Thyroid gland (tissue), 4 donors: ENCODE data around the gene CYP4A11. TPM values are rescaled to one million over a fixed set of nuclear protein-coding genes. Genes with fewer than 3 reads are reported as not detected.
"Not testable (repeated sequence)": the region's sequence is repeated elsewhere in the genome, so short reads cannot be mapped to it uniquely, and the experiment has no call there.

Source experiments
- DNase-seq, 2 donors: peaks; one replicate each; pipeline ENCODE4 v3.0.0-alpha.2; 2019
- H3K27ac ChIP-seq, 3 donors: fragments of 200-600 bp; sonication (generic); 1 replicate in 2 of 3; 2 replicates in 1 of 3; pipeline ENCODE4 v1.5.1; 2016 to 2019; ENCODE audit warnings: mild to moderate bottlenecking in 1 of 3, moderate library complexity in 1 of 3
- H3K27me3 ChIP-seq: fragments of 200-600 bp; sonication (generic); one replicate; pipeline ENCODE4 v1.5.1; 2019
- H3K36me3 ChIP-seq, 2 donors: fragments of 200-600 bp; sonication (generic); one replicate each; pipeline ENCODE4 v1.5.1; 2016 to 2019
- H3K4me1 ChIP-seq, 2 donors: fragments of 200-600 bp; sonication (generic); one replicate each; pipeline ENCODE4 v1.5.1; 2017 to 2019
- H3K4me3 ChIP-seq, 3 donors: fragments of 200-600 bp; sonication (generic); replicated peaks in 1 of 3; 1 replicate in 2 of 3; 2 replicates in 1 of 3; pipeline ENCODE4 v1.5.1; 2016; ENCODE audit warnings: mild to moderate bottlenecking in 1 of 3
- H3K9me3 ChIP-seq: fragments of 200-600 bp; sonication (generic); one replicate; pipeline ENCODE4 v1.5.1; 2017
- POLR2A ChIP-seq, 2 donors: fragments of 450-650 bp; IDR thresholded peaks; one replicate each; pipeline ENCODE4 v1.6.1; 2017; ENCODE audit warnings: antibody characterized with exemption in 2 of 2, mild to moderate bottlenecking in 2 of 2, moderate library complexity in 1 of 2
- WGBS, 2 donors: methylation state at CpG; one replicate each; pipeline ENCODE4 v1.1.5; 2017; 5-methylcytosine and 5-hydroxymethylcytosine counted together
- intact Hi-C: fragments of 100-400 bp; cut with DNase I; formaldehyde crosslinking; loops from one replicate; pipeline ENCODE4 v1.15.1; 2023
- total RNA-seq, 4 donors: library from RNA; depleted of rRNA; stranded (reverse); fragments of >200 nt; gene quantifications; one replicate each; pipeline ENCODE4 v1.2.3, GENCODE V29; 2016
- TF ChIP-seq, protein P1 (sequence below), 6 experiments: fragments of 200-600 bp in 3 of 6; fragments of 450-650 bp in 3 of 6; sonication (generic) in 3 of 6; IDR thresholded peaks; one replicate each; pipeline ENCODE4 v1.5.1; 2016 to 2019; ENCODE audit warnings: antibody characterized with exemption in 6 of 6, mild to moderate bottlenecking in 2 of 6, inconsistent platforms in 1 of 6, moderate library complexity in 1 of 6

The CYP4A11 gene
- total RNA-seq = not detected

DNA sequence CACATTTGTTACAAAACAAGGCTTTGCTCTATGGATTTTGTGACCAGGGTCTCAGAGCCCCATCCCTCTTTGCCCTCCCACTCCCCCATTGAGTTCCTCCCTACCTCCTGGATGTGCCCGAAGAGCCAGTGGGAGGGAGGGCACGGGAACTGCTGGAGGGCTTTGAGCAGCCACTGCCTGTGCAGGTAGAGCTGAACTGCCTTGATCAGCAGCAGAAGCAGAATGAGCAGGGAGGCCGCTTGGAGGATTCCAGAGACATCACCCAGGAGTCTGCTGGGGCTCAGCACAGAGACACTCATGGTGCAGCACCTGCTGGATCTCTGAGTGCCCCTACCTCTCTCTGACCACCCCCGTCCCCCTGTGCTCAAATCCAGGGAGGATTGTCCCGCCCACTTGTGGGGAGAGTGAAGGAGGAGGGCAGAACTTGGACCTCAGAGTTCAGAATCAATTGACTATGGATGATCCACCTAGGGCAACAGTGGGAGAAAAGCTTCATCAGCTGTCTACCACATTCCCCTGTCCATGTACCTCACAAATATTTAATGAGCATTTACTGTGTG, at the start of gene CYP4A11:
TSS of gene CYP4A11 (minus strand) at position 342 of the 560 bp plus-strand sequence. CDS start at position 299, 43 bp downstream.
- WGBS, 2 donors = 69 to 73% methylated on average over 3 to 5 of the region's 5 CpGs
- no peak for DNase-seq

GRCh38 chr1:46990541-46990940, 49.3 kb upstream of the CYP4A11 start:
- intact Hi-C loops, H3K9me3 ChIP-seq, H3K4me1 ChIP-seq, H3K36me3 ChIP-seq, H3K27ac ChIP-seq, DNase-seq, H3K4me3 ChIP-seq, H3K27me3 ChIP-seq: not testable (repeated sequence)
- WGBS, 2 donors = 84% methylated on average over 2 of the region's 2 CpGs

More for the DNA sequence above, at the start of gene CYP4A11:
- intact Hi-C loops = no loop called here
- no peaks in the 10 kb centered on the region for H3K9me3 ChIP-seq
- TF ChIP-seq POLR2A (IDR thresholded peaks at IDR 0.05) = no peak
- TF ChIP-seq, protein P1, sequence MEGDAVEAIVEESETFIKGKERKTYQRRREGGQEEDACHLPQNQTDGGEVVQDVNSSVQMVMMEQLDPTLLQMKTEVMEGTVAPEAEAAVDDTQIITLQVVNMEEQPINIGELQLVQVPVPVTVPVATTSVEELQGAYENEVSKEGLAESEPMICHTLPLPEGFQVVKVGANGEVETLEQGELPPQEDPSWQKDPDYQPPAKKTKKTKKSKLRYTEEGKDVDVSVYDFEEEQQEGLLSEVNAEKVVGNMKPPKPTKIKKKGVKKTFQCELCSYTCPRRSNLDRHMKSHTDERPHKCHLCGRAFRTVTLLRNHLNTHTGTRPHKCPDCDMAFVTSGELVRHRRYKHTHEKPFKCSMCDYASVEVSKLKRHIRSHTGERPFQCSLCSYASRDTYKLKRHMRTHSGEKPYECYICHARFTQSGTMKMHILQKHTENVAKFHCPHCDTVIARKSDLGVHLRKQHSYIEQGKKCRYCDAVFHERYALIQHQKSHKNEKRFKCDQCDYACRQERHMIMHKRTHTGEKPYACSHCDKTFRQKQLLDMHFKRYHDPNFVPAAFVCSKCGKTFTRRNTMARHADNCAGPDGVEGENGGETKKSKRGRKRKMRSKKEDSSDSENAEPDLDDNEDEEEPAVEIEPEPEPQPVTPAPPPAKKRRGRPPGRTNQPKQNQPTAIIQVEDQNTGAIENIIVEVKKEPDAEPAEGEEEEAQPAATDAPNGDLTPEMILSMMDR (IDR thresholded peaks at IDR 0.05) = no peak
- H3K27ac ChIP-seq = no peak within 1 kb of the TSS
- no peak within 1 kb of the TSS for H3K4me3 ChIP-seq
- no peaks in the 10 kb centered on the region for H3K4me1 ChIP-seq
- H3K27me3 ChIP-seq = no peaks in the 10 kb centered on the region
- no peaks in the 10 kb centered on the region for H3K36me3 ChIP-seq

DNA sequence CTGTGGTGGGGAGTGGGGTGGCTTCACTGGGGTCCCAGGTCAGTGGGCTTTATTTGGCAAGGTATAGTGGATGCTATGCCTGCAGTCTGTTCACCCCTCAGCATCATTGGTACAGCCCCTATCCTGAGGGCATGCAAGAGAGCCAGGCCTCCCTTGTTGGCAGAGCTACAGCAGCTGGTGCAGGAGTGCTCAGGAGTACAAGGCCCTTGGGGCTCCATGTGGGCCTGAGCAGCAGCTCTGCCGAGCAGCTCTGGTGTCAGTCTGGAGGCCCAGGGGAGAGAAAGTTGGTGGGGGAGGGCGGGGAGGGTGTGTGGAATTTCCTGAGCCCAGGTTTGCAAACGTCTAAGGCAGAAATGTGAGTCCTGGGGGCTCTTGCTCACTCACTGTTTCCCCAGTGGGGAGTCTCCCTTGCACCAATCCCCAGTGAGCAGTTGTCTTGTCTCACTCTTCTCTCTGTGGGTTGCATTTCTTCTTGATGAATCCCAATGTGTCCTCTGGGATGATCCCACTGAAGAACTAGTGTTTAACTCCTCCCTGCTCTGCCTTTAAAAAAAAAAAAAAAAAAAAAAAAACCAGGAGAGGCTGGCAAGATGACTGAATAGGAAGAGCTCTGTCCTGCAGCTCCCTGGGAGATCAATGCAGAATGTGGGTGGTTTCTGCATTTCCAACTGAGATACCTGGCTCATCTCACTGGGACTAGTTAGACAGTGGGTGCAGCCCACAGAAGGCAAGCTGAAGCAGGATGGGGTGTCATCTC, 42.7 kb upstream of the CYP4A11 start:
- Histone ChIP-seq H3K9me3 (no peaks in the 10 kb centered on the region), H3K4me3 (no peak overlapping the region), H3K27me3 (no peaks in the 10 kb centered on the region), H3K27ac (no peak overlapping the region), H3K4me1 (no peaks in the 10 kb centered on the region), H3K36me3 (no peaks in the 10 kb centered on the region)
- intact Hi-C loops = no loop called here
- WGBS, 2 donors = 13 to 53% methylated on average over 1 to 3 of the region's 3 CpGs
- no peak for TF ChIP-seq POLR2A (IDR thresholded peaks at IDR 0.05)
- TF ChIP-seq, protein P1 (IDR thresholded peaks at IDR 0.05) = no peak
- DNase-seq = no peak

- Histone ChIP-seq H3K27me3 (no peaks in the 10 kb centered on the region), H3K4me1 (no peaks in the 10 kb centered on the region), H3K9me3 (no peaks in the 10 kb centered on the region), H3K36me3 (no peaks in the 10 kb centered on the region), H3K27ac (no peak overlapping the region), H3K4me3 (no peak overlapping the region)
- no peak for DNase-seq
- no peak for TF ChIP-seq POLR2A (IDR thresholded peaks at IDR 0.05)
- TF ChIP-seq, protein P1 (IDR thresholded peaks at IDR 0.05) = no peak
- WGBS, 2 donors = 50 to 59% methylated on average over 5 to 7 of the region's 7 CpGs
- intact Hi-C loops = no loop called here
These were observed 42.0 kb upstream of the CYP4A11 start for GRCh38 chr1:46983166-46983829.

DNA sequence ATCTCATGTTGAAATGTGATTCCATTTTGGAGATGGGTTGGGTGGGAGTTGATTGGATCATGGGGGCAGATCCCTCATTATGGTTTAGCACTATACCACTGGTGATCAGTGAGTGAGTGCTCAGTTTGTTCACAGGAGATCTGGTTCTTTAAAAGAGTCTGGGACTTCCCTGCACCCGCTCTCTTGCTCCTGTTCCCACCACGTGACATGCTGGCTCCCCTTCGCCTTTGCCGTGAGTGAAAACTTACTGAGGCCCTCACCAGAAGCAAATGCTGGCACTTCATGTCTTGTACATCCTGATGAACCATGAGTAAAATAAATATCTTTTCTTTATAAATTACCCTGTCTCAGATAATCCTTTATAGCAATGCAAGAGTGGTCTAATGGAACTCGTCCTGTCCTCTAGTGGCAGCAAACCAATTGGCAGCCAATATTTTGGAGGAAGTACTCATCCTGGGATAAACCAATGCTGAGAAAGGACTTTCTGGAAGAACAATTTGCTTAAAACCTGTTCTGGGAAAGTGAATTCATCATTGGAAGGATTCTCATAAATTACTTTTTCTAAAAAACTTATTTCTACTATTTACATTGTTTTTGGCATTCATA, 27.8 kb upstream of the CYP4A11 start:
- DNase-seq = no peak
- Histone ChIP-seq H3K9me3 (no peaks in the 10 kb centered on the region), H3K27me3 (no peaks in the 10 kb centered on the region), H3K4me1 (no peaks in the 10 kb centered on the region), H3K27ac (no peak overlapping the region), H3K36me3 (no peaks in the 10 kb centered on the region), H3K4me3 (no peak overlapping the region)
- no peak for TF ChIP-seq POLR2A (IDR thresholded peaks at IDR 0.05)
- TF ChIP-seq, protein P1 (IDR thresholded peaks at IDR 0.05) = no peak
- intact Hi-C loops = no loop called here
- WGBS, 2 donors = 70% methylated on average over 5 of the region's 5 CpGs

GRCh38 chr1:46962272-46962671, 21.0 kb upstream of the CYP4A11 start:
- H3K36me3 ChIP-seq, intact Hi-C loops, H3K27ac ChIP-seq, H3K4me1 ChIP-seq, H3K9me3 ChIP-seq, H3K4me3 ChIP-seq, DNase-seq, H3K27me3 ChIP-seq: not testable (repeated sequence)
- WGBS, 2 donors = 74 to 78% methylated on average over 4 of the region's 4 CpGs
